ENCODE results near the gene LTBR.

LTBR gene

DNA sequence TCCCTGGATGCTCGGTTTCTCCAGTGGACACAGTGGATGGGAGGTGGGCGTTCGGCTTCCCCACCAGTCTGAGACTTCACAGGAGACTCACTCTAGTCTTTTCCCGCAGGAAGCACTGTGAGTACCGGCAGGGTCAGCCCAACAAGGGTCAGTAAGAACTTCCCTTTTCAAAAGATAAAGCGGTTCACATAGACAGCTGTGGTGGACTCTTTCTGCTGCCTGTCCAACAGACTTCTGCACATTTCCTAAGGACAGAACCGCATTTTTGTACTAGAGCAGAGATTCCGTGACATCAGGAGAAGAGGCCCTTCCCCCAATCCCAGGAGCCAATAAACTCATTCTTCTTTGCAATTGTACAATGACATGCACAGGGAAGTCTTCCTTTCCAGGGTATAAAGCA lies 10.4 kb downstream of the LTBR start:
- Mint-ChIP-seq H3K27me3 (ENCODE audit: low read depth) (peaks cover 8% of the 10 kb centered on the region), H3K27ac (no peak overlapping the region), H3K9me3 (no peaks in the 10 kb centered on the region), H3K4me1 (ENCODE audit: low read depth) (no peaks in the 10 kb centered on the region), H3K4me3 (no peak overlapping the region), H3K36me3 (ENCODE audit: low read depth) (no peaks in the 10 kb centered on the region)
- DNase-seq (ENCODE audit: low spot score) = no peak

DNA sequence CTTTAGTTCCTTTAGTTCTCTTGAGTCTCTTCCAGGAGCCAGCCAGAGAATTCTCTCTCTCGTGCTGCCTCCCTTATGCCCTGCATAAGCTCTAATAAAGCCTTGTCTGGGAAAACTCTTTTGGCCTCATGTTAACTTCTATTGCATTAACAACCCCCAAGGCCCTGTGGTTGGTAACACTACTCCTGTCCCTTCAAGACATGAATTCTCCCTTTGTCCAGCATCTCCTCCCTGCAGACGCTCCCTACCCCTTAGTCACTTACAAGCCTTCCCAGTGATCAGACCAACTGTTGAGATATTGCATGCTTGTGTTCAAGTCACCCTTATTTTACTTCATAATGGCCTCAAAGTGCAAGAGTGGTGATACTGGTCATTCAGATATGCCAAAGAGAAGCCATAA lies 12.1 kb downstream of the LTBR start:
- H3K4me3 Mint-ChIP-seq = no peak overlapping the region
- no peak for DNase-seq (ENCODE audit: low spot score)
- no peaks in the 10 kb centered on the region for H3K9me3 Mint-ChIP-seq
- no peaks in the 10 kb centered on the region for H3K4me1 Mint-ChIP-seq (ENCODE audit: low read depth)
- peaks cover 8% of the 10 kb centered on the region for H3K27me3 Mint-ChIP-seq (ENCODE audit: low read depth)
- H3K27ac Mint-ChIP-seq = no peak overlapping the region
- H3K36me3 Mint-ChIP-seq (ENCODE audit: low read depth) = no peaks in the 10 kb centered on the region

DNA sequence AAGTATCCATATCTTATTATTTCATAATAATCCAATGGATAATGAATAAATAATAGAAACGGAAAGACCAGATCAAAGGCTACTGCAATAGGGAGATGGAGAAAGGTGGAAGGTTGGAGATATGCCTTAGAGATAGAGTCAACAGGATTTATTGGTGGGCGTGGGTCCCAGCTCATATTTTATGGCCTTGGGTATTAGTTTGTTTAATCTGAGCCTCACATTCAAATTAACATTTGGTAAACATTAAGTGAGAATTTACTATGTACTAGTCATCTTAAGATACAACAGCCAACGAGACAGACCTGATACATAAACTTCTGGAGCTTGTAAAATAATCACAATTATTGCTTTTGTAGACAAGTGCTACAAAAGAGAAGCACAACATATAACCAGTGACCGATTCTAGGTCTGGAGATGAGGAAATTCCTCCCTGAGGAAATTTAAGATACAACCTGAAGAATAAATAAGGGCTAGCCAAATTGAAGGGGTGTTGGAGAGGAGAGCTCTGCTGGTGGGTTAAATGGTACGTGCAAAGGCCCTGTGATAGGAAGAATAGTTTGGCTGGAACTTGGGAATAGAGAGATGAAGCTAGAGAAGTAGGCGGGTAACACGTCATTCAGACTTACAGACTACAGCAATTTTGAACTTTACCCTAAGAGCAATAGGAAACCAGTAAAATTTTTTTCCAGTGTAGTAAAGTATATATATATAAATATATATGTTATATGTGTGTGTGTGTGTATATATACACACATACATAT lies 16.1 kb downstream of the LTBR start:
- Mint-ChIP-seq H3K27ac (no peak overlapping the region), H3K27me3 (ENCODE audit: low read depth) (peaks cover 10% of the 10 kb centered on the region), H3K9me3 (no peaks in the 10 kb centered on the region), H3K4me1 (ENCODE audit: low read depth) (no peaks in the 10 kb centered on the region), H3K4me3 (no peak overlapping the region), H3K36me3 (ENCODE audit: low read depth) (no peaks in the 10 kb centered on the region)
- no peak for DNase-seq (ENCODE audit: low spot score)

DNA sequence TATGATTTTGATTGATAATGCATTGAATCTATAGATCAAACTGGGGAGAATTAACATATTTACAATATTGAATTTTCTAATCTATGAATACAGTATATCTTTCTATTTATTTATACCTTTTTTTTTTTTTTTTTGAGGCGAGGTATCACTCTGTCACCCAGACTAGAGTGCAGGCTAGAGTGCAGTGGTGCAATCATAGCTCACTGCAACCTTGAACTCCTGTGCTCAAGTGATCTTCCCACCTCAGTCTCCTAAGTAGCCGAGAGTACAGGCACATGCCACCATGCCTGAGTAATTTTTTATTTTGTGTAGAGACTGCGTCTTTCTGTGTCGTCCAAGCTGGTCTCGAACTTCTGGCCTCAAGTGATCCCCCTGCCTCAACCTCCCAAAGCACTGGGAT lies 20.4 kb downstream of the LTBR start:
- Mint-ChIP-seq H3K4me1 (ENCODE audit: low read depth) (no peaks in the 10 kb centered on the region), H3K36me3 (ENCODE audit: low read depth) (no peaks in the 10 kb centered on the region), H3K9me3 (no peaks in the 10 kb centered on the region), H3K27ac (no peak overlapping the region), H3K27me3 (ENCODE audit: low read depth) (peaks cover 10% of the 10 kb centered on the region), H3K4me3 (no peak overlapping the region)
- DNase-seq (ENCODE audit: low spot score) = no peak

DNA sequence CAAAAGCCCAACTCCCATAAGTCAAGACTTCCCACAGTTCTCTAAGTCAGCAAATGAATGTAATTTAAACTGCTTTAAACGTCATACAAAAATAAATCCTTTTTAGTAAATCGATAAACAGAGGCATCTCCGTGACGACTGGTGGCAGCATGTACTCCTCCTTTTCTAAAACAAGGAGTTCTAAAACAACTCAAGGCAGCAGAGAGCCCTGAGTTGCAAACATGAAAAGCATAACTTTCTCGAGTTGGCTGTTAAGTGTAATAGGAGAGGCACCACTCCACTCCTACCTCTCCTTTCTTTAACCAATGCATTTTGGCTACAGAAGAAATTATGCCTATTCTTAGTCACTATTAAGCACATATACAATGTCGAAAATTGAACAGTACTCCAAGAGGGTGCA lies 22.0 kb downstream of the LTBR start:
- Mint-ChIP-seq H3K27ac (no peak overlapping the region), H3K36me3 (ENCODE audit: low read depth) (no peaks in the 10 kb centered on the region), H3K4me1 (ENCODE audit: low read depth) (no peaks in the 10 kb centered on the region), H3K9me3 (no peaks in the 10 kb centered on the region), H3K27me3 (ENCODE audit: low read depth) (peaks cover 12% of the 10 kb centered on the region), H3K4me3 (no peak overlapping the region)
- DNase-seq (ENCODE audit: low spot score) = no peak

DNA sequence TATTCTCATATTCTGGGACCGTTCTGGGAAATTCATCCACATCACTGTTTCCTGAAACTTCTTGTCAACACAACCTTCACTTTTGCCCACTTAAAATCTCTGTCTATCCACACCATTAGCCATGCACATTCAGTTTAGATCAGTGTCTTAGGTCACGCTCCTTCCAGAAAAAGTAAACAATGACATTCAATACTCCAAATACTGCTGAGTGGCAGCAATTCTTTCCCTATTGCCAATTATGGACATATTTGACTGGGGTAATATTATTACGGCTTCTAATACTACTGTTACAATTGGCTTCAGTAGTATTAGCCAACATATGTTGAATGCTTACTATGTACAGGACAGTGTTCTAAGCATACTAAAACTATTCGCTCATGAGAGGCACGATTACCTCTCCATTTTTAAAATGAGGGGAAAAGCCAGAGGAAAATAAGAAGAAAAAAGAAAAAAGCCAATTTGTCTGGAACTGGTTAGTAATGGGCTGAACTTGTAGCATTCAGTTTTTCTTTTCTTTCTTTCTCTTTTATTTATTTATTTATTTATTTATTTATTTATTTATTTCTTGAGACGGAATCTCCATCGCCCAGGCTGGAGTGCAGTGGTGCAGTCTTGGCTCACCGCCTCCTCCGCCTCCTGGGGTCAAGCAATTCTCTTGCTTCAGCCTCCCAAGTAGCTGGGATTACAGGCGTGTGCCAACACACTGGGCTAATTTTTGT lies 23.4 kb downstream of the LTBR start:
- no peak overlapping the region for H3K4me3 Mint-ChIP-seq
- DNase-seq (ENCODE audit: low spot score) = no peak
- peaks cover 12% of the 10 kb centered on the region for H3K27me3 Mint-ChIP-seq (ENCODE audit: low read depth)
- H3K4me1 Mint-ChIP-seq (ENCODE audit: low read depth) = no peaks in the 10 kb centered on the region
- no peaks in the 10 kb centered on the region for H3K9me3 Mint-ChIP-seq
- H3K36me3 Mint-ChIP-seq (ENCODE audit: low read depth) = no peaks in the 10 kb centered on the region
- no peak overlapping the region for H3K27ac Mint-ChIP-seq

DNA sequence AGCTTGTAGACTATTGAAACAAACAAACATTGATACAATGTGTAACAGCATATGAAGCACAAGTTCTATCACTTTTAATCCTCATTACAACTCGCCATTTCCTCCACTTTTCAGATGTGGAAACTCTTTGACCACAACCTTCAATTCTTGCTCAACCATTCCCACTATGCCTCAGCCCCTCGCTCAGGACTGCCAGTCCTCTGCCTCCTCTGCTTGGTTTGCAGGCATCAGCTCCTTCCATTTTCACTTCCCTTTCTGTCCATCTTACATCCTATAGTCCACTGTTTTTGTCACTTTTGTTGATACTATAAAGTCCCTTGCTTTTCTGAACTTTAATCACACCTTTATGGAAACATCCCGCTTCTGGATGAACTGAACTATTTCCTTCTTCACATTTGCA lies 32.6 kb downstream of the LTBR start:
- H3K9me3 Mint-ChIP-seq = no peaks in the 10 kb centered on the region
- H3K4me1 Mint-ChIP-seq (ENCODE audit: low read depth) = peaks cover 13% of the 10 kb centered on the region
- no peaks in the 10 kb centered on the region for H3K27me3 Mint-ChIP-seq (ENCODE audit: low read depth)
- no peak for DNase-seq (ENCODE audit: low spot score)
- H3K4me3 Mint-ChIP-seq = no peak overlapping the region
- no peaks in the 10 kb centered on the region for H3K36me3 Mint-ChIP-seq (ENCODE audit: low read depth)
- H3K27ac Mint-ChIP-seq = no peak overlapping the region

DNA sequence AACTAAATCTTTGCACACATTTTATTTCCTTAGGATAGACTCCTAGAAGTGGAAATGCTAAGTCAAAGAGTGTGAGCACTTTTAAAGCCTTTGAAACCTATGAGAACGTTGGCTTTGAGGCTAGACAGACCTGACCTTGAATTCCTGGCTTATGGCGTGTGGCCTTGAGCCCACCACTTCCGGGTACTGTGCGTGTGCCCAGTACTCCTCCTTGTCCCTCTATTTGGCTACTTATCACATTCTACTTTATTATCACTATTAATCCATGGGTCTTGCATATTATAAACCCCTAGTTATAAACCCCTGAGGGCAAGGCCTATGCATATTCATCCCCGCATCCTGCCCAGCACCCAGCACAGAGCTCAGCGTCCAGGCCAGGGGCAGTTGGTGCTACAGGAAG lies 34.8 kb downstream of the LTBR start:
- no peaks in the 10 kb centered on the region for H3K9me3 Mint-ChIP-seq
- H3K4me1 Mint-ChIP-seq (ENCODE audit: low read depth) = peaks cover 19% of the 10 kb centered on the region
- H3K27ac Mint-ChIP-seq = no peak overlapping the region
- no peaks in the 10 kb centered on the region for H3K27me3 Mint-ChIP-seq (ENCODE audit: low read depth)
- no peaks in the 10 kb centered on the region for H3K36me3 Mint-ChIP-seq (ENCODE audit: low read depth)
- no peak for DNase-seq (ENCODE audit: low spot score)
- H3K4me3 Mint-ChIP-seq = no peak overlapping the region

DNA sequence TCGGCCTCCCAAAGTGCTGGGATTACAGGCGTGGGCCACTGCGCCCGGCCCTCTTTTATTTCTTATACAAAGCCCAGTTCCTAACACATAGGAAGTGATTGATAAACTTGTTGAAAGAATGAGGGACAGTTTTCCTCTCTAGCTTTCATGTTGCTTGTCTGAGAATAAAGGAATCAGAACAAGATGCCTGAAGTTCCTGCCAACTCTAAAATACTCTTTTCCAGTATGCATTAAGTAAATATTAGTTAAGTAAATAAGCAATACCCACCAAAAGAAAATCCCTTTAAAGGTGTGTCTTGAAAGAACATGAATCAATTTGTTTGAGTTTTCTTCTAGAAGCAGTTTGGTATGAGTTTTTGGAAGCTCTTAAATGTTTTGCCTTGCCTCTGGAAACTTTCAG lies 36.4 kb downstream of the LTBR start:
- H3K36me3 Mint-ChIP-seq (ENCODE audit: low read depth) = no peaks in the 10 kb centered on the region
- H3K4me1 Mint-ChIP-seq (ENCODE audit: low read depth) = peaks cover 24% of the 10 kb centered on the region
- no peak for DNase-seq (ENCODE audit: low spot score)
- no peak overlapping the region for H3K4me3 Mint-ChIP-seq
- H3K27ac Mint-ChIP-seq = no peak overlapping the region
- H3K27me3 Mint-ChIP-seq (ENCODE audit: low read depth) = no peaks in the 10 kb centered on the region
- no peaks in the 10 kb centered on the region for H3K9me3 Mint-ChIP-seq

DNA sequence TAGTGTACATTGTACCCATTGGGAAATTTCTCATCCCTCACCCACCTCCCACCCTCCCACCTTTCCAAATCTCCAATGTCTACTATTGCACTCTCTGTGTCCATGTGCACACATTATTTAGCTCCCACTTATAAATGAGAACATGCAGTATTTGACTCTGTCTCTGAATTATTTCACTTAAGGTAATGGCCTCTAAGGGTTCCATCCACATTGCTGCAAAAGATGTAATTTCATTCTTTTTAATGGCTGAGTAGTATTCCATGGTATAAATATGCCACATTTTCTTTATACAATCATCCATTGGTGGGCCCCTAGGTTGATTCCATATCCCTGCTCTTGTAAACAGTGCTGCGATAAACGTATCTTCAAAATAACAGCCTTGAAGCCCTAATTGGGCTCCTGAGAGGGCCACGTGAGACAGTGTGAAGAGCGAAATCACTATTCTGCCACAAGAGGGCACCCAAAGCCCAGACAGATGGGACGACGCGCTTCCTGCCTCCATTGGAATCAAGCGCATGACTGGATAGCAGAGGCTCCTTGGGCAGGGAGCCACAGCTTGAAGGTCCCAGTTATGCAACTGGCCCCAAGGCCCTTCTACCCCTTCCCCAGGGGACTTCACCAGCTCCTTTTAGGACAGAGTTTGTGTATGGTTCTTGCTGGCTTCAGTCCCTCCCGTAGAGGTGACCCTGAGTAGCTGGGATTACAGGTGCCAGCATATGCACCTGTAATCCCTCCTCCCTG lies 39.5 kb downstream of the LTBR start:
- Mint-ChIP-seq H3K36me3 (ENCODE audit: low read depth) (no peaks in the 10 kb centered on the region), H3K27ac (peak overlapping the region; percentile 77), H3K27me3 (ENCODE audit: low read depth) (no peaks in the 10 kb centered on the region), H3K4me3 (no peak overlapping the region), H3K9me3 (no peaks in the 10 kb centered on the region), H3K4me1 (ENCODE audit: low read depth) (peaks cover 39% of the 10 kb centered on the region)
- peak; percentile 77 for DNase-seq (ENCODE audit: low spot score)

DNA sequence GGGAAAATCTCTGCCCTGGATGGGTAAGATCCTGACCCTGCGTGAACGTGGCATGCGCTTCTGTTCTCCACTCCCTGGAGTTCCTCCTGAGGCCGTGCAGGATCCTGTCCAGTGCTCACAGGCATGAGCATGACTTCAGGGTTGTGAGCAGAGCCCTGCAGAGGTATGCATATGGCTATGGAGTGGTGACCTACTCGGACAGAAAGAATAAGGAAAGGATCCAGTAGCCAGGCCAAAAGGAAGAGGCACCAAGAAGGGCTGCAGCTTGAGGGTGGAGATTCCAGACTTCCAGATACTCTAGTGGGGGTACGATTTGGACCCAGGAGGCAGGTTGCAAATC lies 40.0 kb downstream of the LTBR start:
- H3K4me3 Mint-ChIP-seq = no peak overlapping the region
- H3K36me3 Mint-ChIP-seq (ENCODE audit: low read depth) = no peaks in the 10 kb centered on the region
- DNase-seq (ENCODE audit: low spot score) = no peak
- H3K27me3 Mint-ChIP-seq (ENCODE audit: low read depth) = no peaks in the 10 kb centered on the region
- peaks cover 39% of the 10 kb centered on the region for H3K4me1 Mint-ChIP-seq (ENCODE audit: low read depth)
- H3K27ac Mint-ChIP-seq = peak overlapping the region; percentile 77
- no peaks in the 10 kb centered on the region for H3K9me3 Mint-ChIP-seq

DNA sequence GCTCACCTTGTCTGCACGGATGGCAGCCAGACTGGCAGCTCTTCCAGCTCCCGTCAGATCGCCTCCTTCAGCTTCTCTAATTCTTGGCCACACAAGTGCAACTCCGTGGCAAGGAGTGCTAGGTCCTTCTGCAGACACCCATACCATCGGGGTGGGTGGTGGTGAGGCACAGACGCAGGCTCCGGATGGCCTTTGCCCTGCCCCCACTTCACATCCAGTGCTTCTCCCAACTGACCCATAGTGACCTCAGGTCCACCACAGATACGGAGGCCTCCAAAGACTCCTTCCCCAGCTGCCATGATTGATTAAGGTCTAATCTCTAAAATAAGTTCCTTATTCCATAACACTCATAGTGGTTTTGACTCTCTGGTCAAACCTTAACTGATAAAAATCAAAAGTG lies 40.9 kb downstream of the LTBR start:
- no peak for DNase-seq (ENCODE audit: low spot score)
- Mint-ChIP-seq H3K9me3 (no peaks in the 10 kb centered on the region), H3K27me3 (ENCODE audit: low read depth) (no peaks in the 10 kb centered on the region), H3K36me3 (ENCODE audit: low read depth) (no peaks in the 10 kb centered on the region), H3K4me3 (no peak overlapping the region), H3K27ac (peak overlapping the region; percentile 75), H3K4me1 (ENCODE audit: low read depth) (peaks cover 39% of the 10 kb centered on the region)

DNA sequence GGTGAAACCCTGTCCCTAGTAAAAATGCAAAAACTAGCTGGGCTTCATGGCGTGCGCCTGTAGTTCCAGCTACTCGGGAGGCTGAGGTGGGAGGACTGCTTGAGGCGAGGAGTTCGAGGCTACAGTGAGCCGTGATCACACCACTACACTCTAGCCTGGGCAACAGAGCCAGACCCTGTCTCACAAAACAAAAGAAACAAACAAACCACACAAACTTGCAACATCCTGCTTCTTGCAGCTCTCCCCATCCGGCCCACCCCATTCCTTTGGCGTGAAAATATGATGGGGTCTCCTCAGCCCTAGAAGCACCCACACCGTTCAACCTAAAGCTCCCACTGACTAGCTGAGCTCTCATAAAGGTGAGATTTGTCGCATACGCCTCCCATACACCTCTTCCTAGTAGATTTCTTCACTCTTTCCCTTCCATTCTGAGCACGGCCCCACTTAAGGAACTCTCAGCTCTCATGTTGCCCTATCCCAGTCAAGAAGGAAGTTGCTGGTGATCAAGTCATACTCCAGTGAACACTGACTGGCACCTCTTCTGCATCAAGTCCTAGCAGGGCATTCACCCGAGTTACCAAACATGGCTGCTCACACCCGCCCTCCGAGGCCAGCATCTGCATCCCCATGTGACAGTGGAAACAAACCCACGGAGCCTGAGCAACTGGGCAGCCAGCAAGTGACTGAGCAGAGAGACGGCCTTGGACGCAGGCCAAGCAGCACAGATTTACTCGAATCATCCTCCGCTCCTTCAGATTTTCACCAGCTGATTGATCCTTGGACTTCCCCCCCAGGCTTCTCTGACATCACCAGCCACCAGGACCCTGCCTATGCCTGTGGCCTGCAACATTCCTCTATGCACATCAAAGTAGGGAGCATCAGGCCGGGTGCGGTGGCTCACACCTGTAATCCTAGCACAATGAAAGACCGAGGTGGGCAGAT lies 41.9 kb downstream of the LTBR start:
- H3K4me3 Mint-ChIP-seq = no peak overlapping the region
- peak; percentile 10 for DNase-seq (ENCODE audit: low spot score)
- H3K9me3 Mint-ChIP-seq = no peaks in the 10 kb centered on the region
- peaks cover 49% of the 10 kb centered on the region for H3K4me1 Mint-ChIP-seq (ENCODE audit: low read depth)
- no peaks in the 10 kb centered on the region for H3K36me3 Mint-ChIP-seq (ENCODE audit: low read depth)
- H3K27me3 Mint-ChIP-seq (ENCODE audit: low read depth) = no peaks in the 10 kb centered on the region
- H3K27ac Mint-ChIP-seq = peak overlapping the region; percentile 97

Data from T-helper 2 cell treated with Interferon-gamma antibody and Interleukin-4, amounts not matched to agents 5 μg/mL and 100 μg/mL, for 36 hours (primary cell).